Astrocyte (in vitro differentiated cells and primary cell): Measurements from ENCODE around the gene KCNG2. TPM values are rescaled to one million over a fixed set of nuclear protein-coding genes. Genes with fewer than 3 reads are reported as not detected.

Experiments
- DNase-seq: peaks from one replicate; pipeline ENCODE4 v3.0.0-alpha.2; 2010; ENCODE audit warnings: low read depth
- FAIRE-seq: peaks from 2 replicates; lab custom pipeline; 2011; peaks lifted over from hg19 to GRCh38; lab: Jason Lieb, UNC
- H2AFZ ChIP-seq: 2 replicates; pipeline ENCODE4 v1.6.0; 2012; ENCODE audit warnings: low read depth, low read length, inconsistent platforms
- H3K27ac ChIP-seq: 2 replicates; pipeline ENCODE4 v1.5.1; 2011; ENCODE audit warnings: low read depth, low read length, inconsistent platforms
- H3K27me3 ChIP-seq: 2 replicates; pipeline ENCODE4 v1.6.0; 2011; ENCODE audit warnings: low read length, inconsistent platforms; ENCODE audit not compliant: insufficient read depth
- H3K36me3 ChIP-seq: 2 replicates; pipeline ENCODE4 v1.5.1; 2011; ENCODE audit warnings: low read length, inconsistent platforms; ENCODE audit not compliant: insufficient read depth
- H3K4me1 ChIP-seq: 2 replicates; pipeline ENCODE4 v1.5.1; 2011; ENCODE audit warnings: low read length, inconsistent platforms; ENCODE audit not compliant: insufficient read depth
- H3K4me2 ChIP-seq: 2 replicates; pipeline ENCODE4 v1.6.0; 2012; ENCODE audit warnings: low read length, inconsistent platforms
- H3K4me3 ChIP-seq: 2 replicates; pipeline ENCODE4 v1.5.1; 2011; ENCODE audit warnings: low read depth, mild to moderate bottlenecking, low read length, inconsistent platforms; ENCODE audit not compliant: insufficient read depth
- H3K79me2 ChIP-seq: 2 replicates; pipeline ENCODE4 v1.6.0; 2012; ENCODE audit warnings: mild to moderate bottlenecking, low read length, inconsistent platforms; ENCODE audit not compliant: insufficient read depth
- H3K9ac ChIP-seq: 2 replicates; pipeline ENCODE4 v1.6.0; 2012; ENCODE audit warnings: mild to moderate bottlenecking, low read length, inconsistent platforms
- H3K9me3 ChIP-seq: 2 replicates; pipeline ENCODE4 v1.5.1; 2012; ENCODE audit warnings: low read depth, mild to moderate bottlenecking, low read length, inconsistent platforms; ENCODE audit not compliant: insufficient read depth
- H4K20me1 ChIP-seq: 2 replicates; pipeline ENCODE4 v1.6.0; 2012; ENCODE audit warnings: low read length, inconsistent platforms; ENCODE audit not compliant: insufficient read depth
- H3K27ac Mint-ChIP-seq: one replicate; pipeline ENCODE4 v1.8.0; 2021; ENCODE audit warnings: mild to moderate bottlenecking, mixed read lengths; ENCODE audit not compliant: unreplicated experiment
- H3K27me3 Mint-ChIP-seq: one replicate; pipeline ENCODE4 v1.8.0; 2021; ENCODE audit warnings: low read depth, mixed read lengths; ENCODE audit not compliant: unreplicated experiment
- H3K36me3 Mint-ChIP-seq: one replicate; pipeline ENCODE4 v1.8.0; 2021; ENCODE audit warnings: low read depth, mixed read lengths; ENCODE audit not compliant: unreplicated experiment
- H3K4me1 Mint-ChIP-seq: one replicate; pipeline ENCODE4 v1.8.0; 2021; ENCODE audit warnings: low read depth, mixed read lengths; ENCODE audit not compliant: unreplicated experiment
- H3K4me3 Mint-ChIP-seq: one replicate; pipeline ENCODE4 v1.8.0; 2021; ENCODE audit warnings: mild to moderate bottlenecking, moderate library complexity, mixed read lengths; ENCODE audit not compliant: unreplicated experiment
- H3K9me3 Mint-ChIP-seq: one replicate; pipeline ENCODE4 v1.8.0; 2021; ENCODE audit warnings: mild to moderate bottlenecking, mixed read lengths; ENCODE audit not compliant: unreplicated experiment
- EZH2 ChIP-seq: IDR thresholded peaks from 2 replicates; pipeline ENCODE4 v1.6.1; 2012; ENCODE audit warnings: mild to moderate bottlenecking, low read length, inconsistent platforms; ENCODE audit not compliant: insufficient read depth
- total RNA-seq: library from RNA; stranded (reverse); gene quantifications from 2 replicates; pipeline ENCODE4 v1.2.1, GENCODE V29; 2021
- TF ChIP-seq, protein P1 (sequence below): IDR thresholded peaks from 2 replicates; pipeline ENCODE4 v1.5.1; 2011; ENCODE audit warnings: low read depth, mild to moderate bottlenecking, inconsistent platforms, low read length, moderate library complexity; ENCODE audit not compliant: insufficient read depth

The KCNG2 gene
- total RNA-seq, 1 donor from 2014 or later: 0.16 TPM

- no peak overlapping the region for H3K9ac ChIP-seq
- Mint-ChIP-seq H3K27me3 (peaks cover 7% of the 10 kb centered on the region), H3K4me3 (no peak overlapping the region), H3K27ac (no peak overlapping the region), H3K9me3 (no peaks in the 10 kb centered on the region), H3K4me1 (no peaks in the 10 kb centered on the region), H3K36me3 (peaks cover 2% of the 10 kb centered on the region)
- DNase-seq (no peak), FAIRE-seq (no peak)
- H3K36me3 ChIP-seq: no peaks in the 10 kb centered on the region
- H4K20me1 ChIP-seq: no peaks in the 10 kb centered on the region
- H3K4me2 ChIP-seq: no peak overlapping the region
- H3K27me3 ChIP-seq: no peaks in the 10 kb centered on the region
- no peaks in the 10 kb centered on the region for H3K9me3 ChIP-seq
- H3K79me2 ChIP-seq: no peaks in the 10 kb centered on the region
- no peak overlapping the region for H3K4me3 ChIP-seq
- no peak overlapping the region for H3K27ac ChIP-seq
- TF ChIP-seq EZH2: no peak
- TF ChIP-seq, protein P1, sequence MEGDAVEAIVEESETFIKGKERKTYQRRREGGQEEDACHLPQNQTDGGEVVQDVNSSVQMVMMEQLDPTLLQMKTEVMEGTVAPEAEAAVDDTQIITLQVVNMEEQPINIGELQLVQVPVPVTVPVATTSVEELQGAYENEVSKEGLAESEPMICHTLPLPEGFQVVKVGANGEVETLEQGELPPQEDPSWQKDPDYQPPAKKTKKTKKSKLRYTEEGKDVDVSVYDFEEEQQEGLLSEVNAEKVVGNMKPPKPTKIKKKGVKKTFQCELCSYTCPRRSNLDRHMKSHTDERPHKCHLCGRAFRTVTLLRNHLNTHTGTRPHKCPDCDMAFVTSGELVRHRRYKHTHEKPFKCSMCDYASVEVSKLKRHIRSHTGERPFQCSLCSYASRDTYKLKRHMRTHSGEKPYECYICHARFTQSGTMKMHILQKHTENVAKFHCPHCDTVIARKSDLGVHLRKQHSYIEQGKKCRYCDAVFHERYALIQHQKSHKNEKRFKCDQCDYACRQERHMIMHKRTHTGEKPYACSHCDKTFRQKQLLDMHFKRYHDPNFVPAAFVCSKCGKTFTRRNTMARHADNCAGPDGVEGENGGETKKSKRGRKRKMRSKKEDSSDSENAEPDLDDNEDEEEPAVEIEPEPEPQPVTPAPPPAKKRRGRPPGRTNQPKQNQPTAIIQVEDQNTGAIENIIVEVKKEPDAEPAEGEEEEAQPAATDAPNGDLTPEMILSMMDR: no peak
- H3K4me1 ChIP-seq: no peaks in the 10 kb centered on the region
- H2AFZ ChIP-seq: no peak overlapping the region
These were observed 71.2 kb downstream of the KCNG2 start for GRCh38 chr18:79868811-79869541.

GRCh38 chr18:79869591-79870300 lies 72.0 kb downstream of the KCNG2 start:
- peaks cover 7% of the 10 kb centered on the region for H3K27me3 Mint-ChIP-seq
- no peak overlapping the region for H3K9ac ChIP-seq
- no peak overlapping the region for H3K4me3 Mint-ChIP-seq
- FAIRE-seq (no peak), DNase-seq (no peak)
- H3K27ac Mint-ChIP-seq: no peak overlapping the region
- no peak overlapping the region for H3K4me3 ChIP-seq
- no peaks in the 10 kb centered on the region for H3K79me2 ChIP-seq
- TF ChIP-seq EZH2: no peak
- TF ChIP-seq, protein P1: no peak
- H3K27me3 ChIP-seq: no peaks in the 10 kb centered on the region
- H3K9me3 ChIP-seq: no peaks in the 10 kb centered on the region
- peaks cover 2% of the 10 kb centered on the region for H3K36me3 Mint-ChIP-seq
- H3K9me3 Mint-ChIP-seq: no peaks in the 10 kb centered on the region
- no peaks in the 10 kb centered on the region for H4K20me1 ChIP-seq
- H2AFZ ChIP-seq: no peak overlapping the region
- H3K4me1 Mint-ChIP-seq: no peaks in the 10 kb centered on the region
- no peaks in the 10 kb centered on the region for H3K4me1 ChIP-seq
- H3K36me3 ChIP-seq: no peaks in the 10 kb centered on the region
- no peak overlapping the region for H3K4me2 ChIP-seq
- no peak overlapping the region for H3K27ac ChIP-seq
